ENCODE measurements around the gene EEF1B2.
"Not testable (repeated sequence)": the region's sequence is repeated elsewhere in the genome, so short reads cannot be mapped to it uniquely, and the experiment has no call there.

Gene EEF1B2

GRCh38 chr2:206168230-206168629 is 8.5 kb downstream of the EEF1B2 start:
- DNase-seq = not testable (repeated sequence)

- DNase-seq = not testable (repeated sequence)
Observed at GRCh38 chr2:206171624-206172397, 12.1 kb downstream of the EEF1B2 start.

- DNase-seq = no peak
Observed at GRCh38 chr2:206173147-206173546, 13.5 kb downstream of the EEF1B2 start.

- no peak for DNase-seq
Observed at GRCh38 chr2:206176121-206176520, 16.4 kb downstream of the EEF1B2 start.

GRCh38 chr2:206176901-206177300 is 17.2 kb downstream of the EEF1B2 start:
- no peak for DNase-seq

GRCh38 chr2:206181526-206181925 is 21.8 kb downstream of the EEF1B2 start:
- not testable (repeated sequence) for DNase-seq

DNA sequence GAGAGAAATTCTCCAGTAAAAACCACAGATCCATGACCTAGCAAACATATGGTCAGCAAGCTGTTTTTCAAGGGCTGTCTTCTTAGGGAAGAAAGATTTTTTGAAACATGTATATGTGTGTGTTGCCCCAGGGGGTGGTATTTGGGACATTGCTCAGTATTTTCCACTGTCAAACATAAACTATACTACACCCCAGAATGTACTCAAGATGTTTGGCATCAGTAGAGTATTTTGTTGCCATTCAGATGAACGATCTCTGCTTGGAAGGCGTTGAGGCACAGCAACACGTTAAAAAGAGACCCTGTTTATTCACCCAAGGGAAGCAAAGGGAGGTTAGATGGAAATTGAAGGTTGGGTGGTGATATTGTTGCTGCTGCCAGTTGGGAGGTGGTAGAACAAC is 30.0 kb downstream of the EEF1B2 start:
- DNase-seq = no peak

DNA sequence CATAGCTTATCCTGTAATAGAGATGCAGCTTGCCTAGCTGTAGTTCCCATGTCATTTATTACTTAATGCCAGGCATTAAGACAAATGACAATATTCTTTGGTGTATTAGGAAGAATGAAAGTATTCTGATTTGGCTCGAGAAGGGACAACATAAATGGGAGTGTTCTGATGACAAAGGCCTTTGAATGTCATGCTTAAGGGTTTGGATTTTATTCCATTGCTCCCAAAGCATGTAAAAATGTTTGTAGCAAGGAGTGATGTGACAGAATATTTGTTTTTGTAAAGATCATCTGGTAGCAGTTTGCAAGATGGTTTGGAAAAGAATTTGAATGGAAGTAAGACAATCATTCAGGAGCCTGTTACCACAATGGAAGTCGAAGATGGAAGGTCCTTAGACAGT is 30.4 kb downstream of the EEF1B2 start:
- no peak for DNase-seq

DNA sequence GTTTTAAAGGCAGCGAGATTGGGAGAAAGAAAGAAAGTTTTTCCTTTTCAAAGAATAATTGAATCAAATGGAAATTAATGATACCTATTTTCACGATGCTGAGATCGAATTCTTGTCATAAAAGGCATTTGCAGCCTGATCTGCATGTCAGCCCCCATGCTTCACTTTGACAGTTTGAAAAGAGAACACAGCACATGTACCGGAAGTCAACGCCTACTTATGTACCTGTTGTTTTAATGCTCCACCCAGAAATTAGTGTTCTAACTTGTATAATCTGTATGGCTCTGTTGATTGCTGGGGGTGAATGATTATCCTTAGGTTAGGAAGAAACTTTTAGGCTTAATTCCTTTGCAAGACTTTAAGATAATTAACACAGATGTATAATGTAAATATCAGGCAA is 31.0 kb downstream of the EEF1B2 start:
- DNase-seq = no peak

- no peak for DNase-seq
Observed at GRCh38 chr2:206192157-206192556, 32.5 kb downstream of the EEF1B2 start.

DNA sequence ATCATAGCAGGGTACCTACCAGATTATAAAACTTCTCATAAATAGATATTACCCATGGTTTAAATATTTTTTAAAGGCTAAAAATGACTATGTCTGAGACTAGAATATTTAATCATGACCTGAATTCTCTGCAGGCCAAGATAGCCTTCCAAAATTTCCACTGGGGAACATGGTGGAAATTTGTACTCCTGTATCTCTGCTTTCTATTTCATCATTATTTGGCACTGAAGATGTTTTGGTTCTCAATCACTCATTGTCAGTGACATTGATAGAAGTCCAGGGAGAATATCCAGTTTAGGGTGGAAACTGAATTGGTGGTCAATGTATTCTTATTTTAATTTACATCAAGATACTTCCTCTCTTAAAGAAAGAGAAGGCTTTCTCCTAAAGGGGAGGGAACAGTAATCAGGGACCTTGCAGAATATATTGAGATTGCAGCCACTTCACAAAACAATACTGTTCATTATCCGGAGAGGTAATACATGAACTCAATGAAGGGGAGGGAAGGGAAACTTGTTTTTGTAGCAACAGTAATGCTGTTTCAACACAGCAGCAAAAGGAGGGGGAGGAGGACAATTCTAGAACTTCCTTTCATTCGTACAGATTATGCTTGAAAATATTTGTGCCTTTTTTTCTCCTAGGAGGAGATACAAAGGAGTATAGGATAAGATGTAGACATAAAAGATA is 34.1 kb downstream of the EEF1B2 start:
- DNase-seq = no peak

DNA sequence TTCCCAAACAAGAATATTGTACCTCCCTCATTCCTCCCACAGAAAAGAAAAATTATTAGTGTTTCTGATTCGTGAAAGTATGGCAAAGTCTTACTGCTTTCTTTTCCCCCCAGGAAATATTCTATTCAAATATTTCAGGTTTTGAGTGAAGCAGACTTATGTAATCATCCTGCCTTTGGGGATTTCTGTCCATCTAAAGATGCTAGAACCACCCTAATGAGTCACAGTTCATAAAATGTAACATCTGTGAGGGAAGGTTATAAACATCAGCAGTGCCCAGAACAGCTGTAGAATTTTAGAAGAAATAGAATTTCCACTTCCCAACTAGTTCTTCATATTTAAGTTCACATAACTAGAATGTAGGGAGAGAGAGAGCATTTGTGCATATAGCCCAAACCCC is 39.0 kb downstream of the EEF1B2 start:
- no peak for DNase-seq

DNA sequence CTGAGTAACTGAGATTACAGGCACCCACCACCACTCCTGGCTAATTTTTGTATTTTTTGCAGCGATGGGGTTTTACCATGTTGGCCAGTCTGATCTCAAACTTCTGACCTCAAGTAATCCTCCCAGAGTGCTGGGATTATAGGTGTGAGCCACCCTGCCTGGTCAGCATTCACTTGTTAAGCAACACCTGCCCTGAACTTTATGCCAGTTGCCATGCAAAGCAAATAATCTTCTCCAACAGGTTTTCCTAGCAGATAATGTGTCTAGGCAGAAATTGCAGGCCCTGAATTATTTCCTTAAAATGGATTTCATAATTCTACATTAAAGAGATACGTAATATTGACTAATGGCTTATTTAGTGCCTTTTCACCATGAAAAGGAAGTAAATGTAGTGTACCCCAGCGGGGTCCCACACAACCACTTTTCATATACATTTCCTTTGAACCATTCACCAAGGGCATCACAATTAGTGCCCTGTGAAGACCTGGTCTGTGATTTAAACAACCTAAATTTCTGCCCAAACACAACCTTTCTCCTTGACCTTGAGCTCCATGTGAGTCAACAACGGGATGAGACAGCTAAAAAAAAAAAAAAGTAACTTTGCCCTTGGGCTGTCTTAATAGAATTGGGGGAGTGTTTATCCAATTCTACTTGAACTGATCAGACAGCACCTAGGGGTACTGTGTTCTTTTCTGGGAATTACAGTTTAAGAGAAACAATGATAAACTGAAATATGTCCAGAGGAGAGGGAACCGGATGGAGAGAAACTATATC is 41.6 kb downstream of the EEF1B2 start:
- DNase-seq = no peak

DNA sequence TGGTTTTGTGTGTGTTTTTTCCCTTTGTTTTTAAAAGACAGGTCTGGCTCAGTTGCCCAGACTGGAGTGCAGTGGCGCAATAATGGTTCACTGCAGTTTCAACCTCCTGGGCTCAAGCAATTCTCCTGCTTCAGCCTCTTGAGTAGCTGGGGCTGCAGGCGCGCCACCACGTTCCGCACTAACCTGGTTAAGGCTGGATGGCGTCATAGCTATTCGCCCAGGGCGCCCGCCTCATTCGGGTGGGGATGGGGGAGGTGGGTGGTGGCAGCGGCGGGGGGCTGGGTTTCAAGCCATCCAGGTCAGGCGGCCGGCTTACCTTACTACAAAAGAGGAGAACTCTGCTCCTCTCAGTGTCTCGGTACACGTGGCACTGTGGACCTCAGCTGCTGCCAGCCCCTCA is 42.8 kb downstream of the EEF1B2 start:
- DNase-seq = no peak

- DNase-seq = no peak
Observed at GRCh38 chr2:206203331-206203730, 43.6 kb downstream of the EEF1B2 start.

DNA sequence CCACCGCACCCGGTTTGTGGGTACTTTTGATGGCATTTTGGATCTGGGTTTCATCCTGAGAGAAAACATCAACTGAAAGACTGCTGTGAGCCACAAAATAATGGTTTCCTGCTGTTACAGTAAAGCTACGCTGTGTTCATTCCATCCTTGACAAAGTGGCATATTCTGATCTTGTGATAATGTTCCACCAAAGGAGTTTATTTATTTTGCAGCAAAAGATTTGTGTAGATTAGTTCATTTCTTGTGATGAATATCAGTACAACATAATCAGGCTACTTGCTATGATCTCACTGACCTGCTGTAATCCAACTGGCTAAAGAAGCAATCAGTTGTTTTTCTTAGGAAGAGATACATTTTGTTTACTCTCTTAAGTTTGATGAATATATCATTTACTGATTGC is 45.0 kb downstream of the EEF1B2 start:
- DNase-seq = no peak

GRCh38 chr2:206207316-206207715 is 47.6 kb downstream of the EEF1B2 start:
- DNase-seq = not testable (repeated sequence)

DNA sequence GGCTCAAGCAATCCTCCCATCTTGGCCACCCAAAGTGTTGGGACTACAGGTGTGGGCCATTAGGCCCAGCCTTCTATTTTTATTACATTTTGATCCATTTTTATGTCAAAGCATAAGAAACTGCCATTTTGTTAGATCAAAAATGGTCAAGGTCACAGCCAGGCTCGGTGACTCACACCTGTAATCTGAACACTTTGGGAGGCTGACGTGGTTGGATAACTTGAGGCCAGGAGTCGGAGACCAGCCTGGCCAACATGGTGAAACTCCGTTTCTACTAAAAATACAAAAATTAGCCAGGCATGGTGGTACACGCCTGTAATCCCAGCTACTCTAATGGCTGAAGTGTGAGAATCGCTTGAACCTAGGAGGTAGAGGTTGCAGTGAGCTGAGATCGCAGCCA is 49.2 kb downstream of the EEF1B2 start:
- no peak for DNase-seq

GRCh38 chr2:206211657-206212255 is 52.1 kb downstream of the EEF1B2 start:
- DNase-seq = no peak
